ENCODE results near the gene SGTA. TPM values are rescaled to one million over a fixed set of nuclear protein-coding genes. Genes with fewer than 3 reads are reported as not detected.

Gene SGTA
- total and polyA plus RNA-seq, 2 of the 8 experiments (the other 6 are each of a cell fraction or from before 2014, with no cell fraction given) = 86.8 to 130 TPM

DNA sequence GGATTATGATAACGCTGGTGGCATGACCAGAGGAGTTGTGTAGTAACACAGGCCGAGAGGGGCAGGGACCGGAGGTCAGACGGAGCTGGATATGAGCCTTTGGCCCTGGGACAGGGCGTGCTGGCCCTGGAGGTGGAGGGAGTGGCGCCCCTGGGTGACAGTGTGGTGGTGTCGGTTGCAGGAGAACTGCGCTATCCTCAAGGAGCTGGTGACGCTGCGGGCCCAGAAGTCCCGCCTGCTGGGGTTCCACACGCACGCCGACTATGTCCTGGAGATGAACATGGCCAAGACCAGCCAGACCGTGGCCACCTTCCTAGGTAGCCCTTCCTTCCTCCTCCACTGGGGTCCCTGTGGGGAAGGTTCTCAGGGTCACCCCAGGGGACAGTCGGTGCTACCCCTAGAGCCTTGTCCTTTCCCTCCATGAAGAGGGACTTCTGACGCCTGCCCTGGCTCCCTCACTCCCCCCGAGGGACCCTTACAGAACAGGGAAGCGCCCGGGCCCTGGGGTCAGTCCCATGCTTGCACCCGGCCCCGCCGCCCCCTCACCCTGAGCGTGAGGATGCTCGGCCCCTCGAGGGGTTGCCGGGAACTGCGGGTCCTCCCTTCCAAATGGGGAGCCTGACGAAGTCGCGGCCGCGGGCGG lies 23.8 kb upstream of the SGTA start:
- no peak overlapping the region for H4K8ac ChIP-seq (ENCODE audit: extremely low read depth, insufficient read depth, low read length)
- H3K23ac ChIP-seq (ENCODE audit: insufficient read length) = no peak overlapping the region
- WGBS, 2 experiments (ENCODE audit: extremely low coverage in 1 of 2, insufficient coverage in 1 of 2, insufficient read length in 1 of 2, insufficient replicate concordance in 2 of 2, low coverage in 1 of 2, low lambda C conversion rate in 2 of 2, missing lambda C conversion rate in 1 of 2) = 96% methylated on average over 15 of the region's 34 CpGs; no CpG with 5 or more reads in 1 of the 2 experiments
- no peak overlapping the region for H2BK12ac ChIP-seq (ENCODE audit: low read depth, low read length)
- no peak overlapping the region for H3K4me3 ChIP-seq (ENCODE audit: extremely low read depth in 1 of 4, insufficient read depth in 2 of 4, low read depth in 3 of 4, low read length in 4 of 4)
- H3K79me1 ChIP-seq (ENCODE audit: low read depth, low read length) = peaks cover 4% of the 10 kb centered on the region
- H2BK120ac ChIP-seq (replicated peaks; ENCODE audit: low read depth, low read length) = no peak overlapping the region
- DNase-seq (ENCODE audit: low read depth in 1 of 2, low spot score in 2 of 2) (no peak), FAIRE-seq (no peak)
- no peaks in the 10 kb centered on the region for H3K4me1 ChIP-seq (replicated peaks in 1 of 4; ENCODE audit: control insufficient read depth in 3 of 4, insufficient read depth in 4 of 4, low read length in 3 of 4)
- no peak overlapping the region for H4K5ac ChIP-seq (ENCODE audit: insufficient read length, low read depth, low read length)
- H2BK20ac ChIP-seq (ENCODE audit: low read length) = no peak overlapping the region
- peaks cover 6 to 26% of the 10 kb centered on the region in 2 experiments for H4K20me1 ChIP-seq (replicated peaks in 1 of 2; ENCODE audit: control insufficient read depth in 1 of 2, insufficient read depth in 2 of 2, low read length in 2 of 2)
- peaks cover 5% of the 10 kb centered on the region; the same call in 1 of the 2 replicates for H3K23me2 ChIP-seq (ENCODE audit: low read depth, low read length)
- H4K91ac ChIP-seq (replicated peaks; ENCODE audit: insufficient read length, low read length) = no peak overlapping the region
- H3K14ac ChIP-seq (ENCODE audit: insufficient read length) = no peak overlapping the region
- no peaks in the 10 kb centered on the region for H3K27me3 ChIP-seq (replicated peaks in 1 of 4; ENCODE audit: control insufficient read depth in 3 of 4, extremely low read depth in 1 of 4, insufficient read depth in 3 of 4, low read length in 3 of 4)
- H3K56ac ChIP-seq (replicated peaks; ENCODE audit: insufficient read length, low read depth, low read length) = no peak overlapping the region
- H3K4me2 ChIP-seq (ENCODE audit: insufficient read depth in 1 of 2, low read depth in 2 of 2, low read length in 2 of 2) = no peak overlapping the region
- no peaks in the 10 kb centered on the region for H3K9me3 ChIP-seq (ENCODE audit: insufficient read depth in 2 of 2, low read depth in 1 of 2, low read length in 1 of 2)
- TF ChIP-seq CBX8 (IDR thresholded peaks at IDR 0.05; ENCODE audit: borderline replicate concordance, low read depth, low read length) (no peak), POU5F1 (IDR thresholded peaks at IDR 0.05; ENCODE audit: low read depth, low read length) (no peak), RFX5 (IDR thresholded peaks at IDR 0.05; ENCODE audit: borderline replicate concordance, low read depth, low read length) (no peak), ZNF274 (IDR thresholded peaks at IDR 0.05; ENCODE audit: borderline replicate concordance, extremely low read depth, low read length) (no peak), CEBPB (IDR thresholded peaks at IDR 0.05; ENCODE audit: low read depth, low read length) (no peak), NRF1 (IDR thresholded peaks at IDR 0.05; ENCODE audit: low read depth, low read length) (no peak), SP4 (IDR thresholded peaks at IDR 0.05; ENCODE audit: low read length) (no peak)
- no peak overlapping the region for H3K9ac ChIP-seq (replicated peaks in 1 of 4; ENCODE audit: extremely low read depth in 1 of 4, low read depth in 3 of 4, low read length in 3 of 4)
- no peak overlapping the region for H2AK5ac ChIP-seq (ENCODE audit: low read depth, low read length)
- H3K79me2 ChIP-seq (ENCODE audit: control insufficient read depth in 1 of 2, insufficient read depth in 2 of 2, low read length in 2 of 2) = no peaks in the 10 kb centered on the region
- peaks cover 14 to 66% (median 58%) of the 10 kb centered on the region in 4 experiments; a peak in 7 of 8 replicates for H3K36me3 ChIP-seq (ENCODE audit: control insufficient read depth in 2 of 4, insufficient read depth in 4 of 4, low read length in 3 of 4)
- H2AFZ ChIP-seq (ENCODE audit: low read length) = no peak overlapping the region
- no peak overlapping the region for H2BK5ac ChIP-seq (ENCODE audit: low read depth, low read length)
- POLR2A ChIA-PET (ENCODE audit: partially characterized antibody) = interaction anchor here (0.6 kb wide), 1 partner anchor 38 kb away, joined by 3 read pairs; no protein-coding TSS in a partner anchor
- CTCF ChIA-PET (ENCODE audit: partially characterized antibody) = interaction anchor here (0.6 kb wide), 1 partner anchor 145 kb away, joined by 3 read pairs; no protein-coding TSS in a partner anchor
- no peak overlapping the region for H3K4ac ChIP-seq (replicated peaks; ENCODE audit: insufficient read length, low read depth, low read length)
- no peak overlapping the region for H3K27ac ChIP-seq (ENCODE audit: low read depth, low read length)
- no peak overlapping the region for H3K18ac ChIP-seq (ENCODE audit: extremely low read depth, low read length)
- no peak overlapping the region for H2BK15ac ChIP-seq (ENCODE audit: low read length)

All from H1 (cell line).